ENCODE data around the gene PSMB11. TPM values are rescaled to one million over a fixed set of nuclear protein-coding genes. Genes with fewer than 3 reads are reported as not detected.

PSMB11 gene
- total RNA-seq, 1 donor = not detected

GRCh38 chr14:23066855-23067744, 25.1 kb downstream of the PSMB11 start:
- Histone ChIP-seq H3K79me2 (ENCODE audit: insufficient read depth, low read length) (peaks cover 78% of the 10 kb centered on the region), H3K4me2 (ENCODE audit: insufficient read depth, low read length) (no peak overlapping the region), H4K20me1 (ENCODE audit: insufficient read depth, low read length) (peaks cover 48% of the 10 kb centered on the region), H3K4me1 (ENCODE audit: insufficient read depth, low read length) (peaks cover 38% of the 10 kb centered on the region), H3K4me3 (ENCODE audit: insufficient read depth, low read length) (no peak overlapping the region), H3K36me3 (ENCODE audit: insufficient read depth, low read length) (peaks cover 74% of the 10 kb centered on the region), H3K9me3 (ENCODE audit: low read depth, low read length) (no peaks in the 10 kb centered on the region), H3K27me3 (ENCODE audit: insufficient read depth, low read length) (no peaks in the 10 kb centered on the region), H2AFZ (ENCODE audit: low read length) (no peak overlapping the region), H3K27ac (ENCODE audit: low read depth, low read length) (peak overlapping the region; percentile 7)
- TF ChIP-seq, protein P1, sequence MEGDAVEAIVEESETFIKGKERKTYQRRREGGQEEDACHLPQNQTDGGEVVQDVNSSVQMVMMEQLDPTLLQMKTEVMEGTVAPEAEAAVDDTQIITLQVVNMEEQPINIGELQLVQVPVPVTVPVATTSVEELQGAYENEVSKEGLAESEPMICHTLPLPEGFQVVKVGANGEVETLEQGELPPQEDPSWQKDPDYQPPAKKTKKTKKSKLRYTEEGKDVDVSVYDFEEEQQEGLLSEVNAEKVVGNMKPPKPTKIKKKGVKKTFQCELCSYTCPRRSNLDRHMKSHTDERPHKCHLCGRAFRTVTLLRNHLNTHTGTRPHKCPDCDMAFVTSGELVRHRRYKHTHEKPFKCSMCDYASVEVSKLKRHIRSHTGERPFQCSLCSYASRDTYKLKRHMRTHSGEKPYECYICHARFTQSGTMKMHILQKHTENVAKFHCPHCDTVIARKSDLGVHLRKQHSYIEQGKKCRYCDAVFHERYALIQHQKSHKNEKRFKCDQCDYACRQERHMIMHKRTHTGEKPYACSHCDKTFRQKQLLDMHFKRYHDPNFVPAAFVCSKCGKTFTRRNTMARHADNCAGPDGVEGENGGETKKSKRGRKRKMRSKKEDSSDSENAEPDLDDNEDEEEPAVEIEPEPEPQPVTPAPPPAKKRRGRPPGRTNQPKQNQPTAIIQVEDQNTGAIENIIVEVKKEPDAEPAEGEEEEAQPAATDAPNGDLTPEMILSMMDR (IDR thresholded peaks at IDR 0.05; ENCODE audit: extremely low read depth, low read depth, low read length) = no peak
- DNase-seq (ENCODE audit: insufficient read length, low spot score, missing footprints) = peak; percentile 17

- H3K79me2 ChIP-seq (ENCODE audit: insufficient read depth, low read length) = peaks cover 84% of the 10 kb centered on the region
- no peaks in the 10 kb centered on the region for H3K27me3 ChIP-seq (ENCODE audit: insufficient read depth, low read length)
- H2AFZ ChIP-seq (ENCODE audit: low read length) = no peak overlapping the region
- peaks cover 74% of the 10 kb centered on the region for H3K36me3 ChIP-seq (ENCODE audit: insufficient read depth, low read length)
- DNase-seq (ENCODE audit: insufficient read length, low spot score, missing footprints) = peak; percentile 50
- H3K4me2 ChIP-seq (ENCODE audit: insufficient read depth, low read length) = peak overlapping the region; percentile 42
- H3K9me3 ChIP-seq (ENCODE audit: low read depth, low read length) = no peaks in the 10 kb centered on the region
- peaks cover 41% of the 10 kb centered on the region for H4K20me1 ChIP-seq (ENCODE audit: insufficient read depth, low read length)
- TF ChIP-seq, protein P1 (IDR thresholded peaks at IDR 0.05; ENCODE audit: extremely low read depth, low read depth, low read length) = no peak
- H3K4me1 ChIP-seq (ENCODE audit: insufficient read depth, low read length) = peaks cover 35% of the 10 kb centered on the region
- H3K27ac ChIP-seq (ENCODE audit: low read depth, low read length) = peak overlapping the region; percentile 9
- H3K4me3 ChIP-seq (ENCODE audit: insufficient read depth, low read length) = no peak overlapping the region
These were observed 26.1 kb downstream of the PSMB11 start for GRCh38 chr14:23067847-23068788.

GRCh38 chr14:23068789-23069412, 26.9 kb downstream of the PSMB11 start:
- DNase-seq (ENCODE audit: insufficient read length, low spot score, missing footprints) = peak; percentile 96
- Histone ChIP-seq H3K4me1 (ENCODE audit: insufficient read depth, low read length) (peaks cover 35% of the 10 kb centered on the region), H4K20me1 (ENCODE audit: insufficient read depth, low read length) (peaks cover 41% of the 10 kb centered on the region), H3K79me2 (ENCODE audit: insufficient read depth, low read length) (peaks cover 82% of the 10 kb centered on the region), H3K4me2 (ENCODE audit: insufficient read depth, low read length) (peak overlapping the region; percentile 42), H3K36me3 (ENCODE audit: insufficient read depth, low read length) (peaks cover 71% of the 10 kb centered on the region), H3K27me3 (ENCODE audit: insufficient read depth, low read length) (no peaks in the 10 kb centered on the region), H2AFZ (ENCODE audit: low read length) (no peak overlapping the region), H3K27ac (ENCODE audit: low read depth, low read length) (no peak overlapping the region), H3K4me3 (ENCODE audit: insufficient read depth, low read length) (no peak overlapping the region), H3K9me3 (ENCODE audit: low read depth, low read length) (no peaks in the 10 kb centered on the region)
- TF ChIP-seq, protein P1 (IDR thresholded peaks at IDR 0.05; ENCODE audit: extremely low read depth, low read depth, low read length) = peak; percentile 100
